ENCODE results near the gene ATP2A2.

GRCh38 chr12:110314308-110314707, 33.3 kb downstream of the ATP2A2 start:
- TF ChIP-seq CTCF (IDR thresholded peaks at IDR 0.05) (no peak), EZH2 (IDR thresholded peaks at IDR 0.05) (no peak)

Measured in neural progenitor cell (in vitro differentiated cells).